KMS-11 (cell line): ENCODE data around the gene KHDC4.
"Not testable (repeated sequence)": the region's sequence is repeated elsewhere in the genome, so short reads cannot be mapped to it uniquely, and the experiment has no call there.

ENCODE experiments used
- H2AFZ ChIP-seq: fragments of 200-600 bp; sonication (generic); 2 replicates; pipeline ENCODE4 v1.6.1; 2016; ENCODE audit warnings: antibody characterized with exemption, mixed run types, low read depth
- H3K27ac ChIP-seq: fragments of 200-600 bp; sonication (generic); 2 replicates; pipeline ENCODE4 v1.6.1; 2016; ENCODE audit warnings: mild to moderate bottlenecking, mixed run types
- H3K27me3 ChIP-seq: fragments of 200-600 bp; sonication (generic); 2 replicates; pipeline ENCODE4 v1.6.1; 2017; ENCODE audit warnings: mild to moderate bottlenecking, low read depth, mixed run types, moderate library complexity; ENCODE audit not compliant: insufficient read depth
- H3K36me3 ChIP-seq: fragments of 200-600 bp; sonication (generic); 2 replicates; pipeline ENCODE4 v1.6.1; 2017; ENCODE audit warnings: mild to moderate bottlenecking, mixed run types; ENCODE audit not compliant: insufficient read depth
- H3K4me1 ChIP-seq: fragments of 200-600 bp; sonication (generic); 2 replicates; pipeline ENCODE4 v1.6.1; 2016; ENCODE audit warnings: mild to moderate bottlenecking, low read depth, mixed run types; ENCODE audit not compliant: poor library complexity, severe bottlenecking
- H3K4me2 ChIP-seq: fragments of 200-600 bp; sonication (generic); 2 replicates; pipeline ENCODE4 v1.7.0; 2016; ENCODE audit warnings: mild to moderate bottlenecking, mixed run types
- H3K4me3 ChIP-seq: fragments of 200-600 bp; sonication (generic); IDR thresholded peaks from 2 replicates; pipeline ENCODE4 v1.6.1; 2017; ENCODE audit warnings: low read depth, low read length, mixed read lengths; ENCODE audit not compliant: insufficient read depth
- H3K79me2 ChIP-seq: fragments of 200-600 bp; sonication (generic); 2 replicates; pipeline ENCODE4 v1.6.1; 2016; ENCODE audit warnings: low read depth, mixed run types; ENCODE audit not compliant: insufficient read depth
- H3K9ac ChIP-seq: fragments of 200-600 bp; sonication (generic); 2 replicates; pipeline ENCODE4 v1.6.1; 2016; ENCODE audit warnings: mild to moderate bottlenecking, mixed run types
- H4K20me1 ChIP-seq: fragments of 200-600 bp; sonication (generic); 2 replicates; pipeline ENCODE4 v1.6.1; 2016; ENCODE audit warnings: mild to moderate bottlenecking, mixed run types; ENCODE audit not compliant: insufficient read depth
- TF ChIP-seq, protein P1 (sequence below): fragments of 200-600 bp; sonication (generic); conservative IDR thresholded peaks from 2 replicates; pipeline ENCODE4 v1.6.1; 2017; ENCODE audit warnings: low read depth, mild to moderate bottlenecking, antibody characterized with exemption, low read length, moderate library complexity, mixed read lengths

The KHDC4 gene

GRCh38 chr1:155897746-155898145 lies 36.5 kb downstream of the KHDC4 start:
- peaks cover 6% of the 10 kb centered on the region; the same call in 1 of the 2 replicates for H3K36me3 ChIP-seq
- no peaks in the 10 kb centered on the region for H3K4me1 ChIP-seq
- TF ChIP-seq, protein P1, sequence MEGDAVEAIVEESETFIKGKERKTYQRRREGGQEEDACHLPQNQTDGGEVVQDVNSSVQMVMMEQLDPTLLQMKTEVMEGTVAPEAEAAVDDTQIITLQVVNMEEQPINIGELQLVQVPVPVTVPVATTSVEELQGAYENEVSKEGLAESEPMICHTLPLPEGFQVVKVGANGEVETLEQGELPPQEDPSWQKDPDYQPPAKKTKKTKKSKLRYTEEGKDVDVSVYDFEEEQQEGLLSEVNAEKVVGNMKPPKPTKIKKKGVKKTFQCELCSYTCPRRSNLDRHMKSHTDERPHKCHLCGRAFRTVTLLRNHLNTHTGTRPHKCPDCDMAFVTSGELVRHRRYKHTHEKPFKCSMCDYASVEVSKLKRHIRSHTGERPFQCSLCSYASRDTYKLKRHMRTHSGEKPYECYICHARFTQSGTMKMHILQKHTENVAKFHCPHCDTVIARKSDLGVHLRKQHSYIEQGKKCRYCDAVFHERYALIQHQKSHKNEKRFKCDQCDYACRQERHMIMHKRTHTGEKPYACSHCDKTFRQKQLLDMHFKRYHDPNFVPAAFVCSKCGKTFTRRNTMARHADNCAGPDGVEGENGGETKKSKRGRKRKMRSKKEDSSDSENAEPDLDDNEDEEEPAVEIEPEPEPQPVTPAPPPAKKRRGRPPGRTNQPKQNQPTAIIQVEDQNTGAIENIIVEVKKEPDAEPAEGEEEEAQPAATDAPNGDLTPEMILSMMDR: no peak
- H3K79me2 ChIP-seq: no peaks in the 10 kb centered on the region
- H3K4me2 ChIP-seq: no peak overlapping the region
- H3K4me3 ChIP-seq: no peak overlapping the region
- no peaks in the 10 kb centered on the region for H3K27me3 ChIP-seq
- H3K27ac ChIP-seq: no peak overlapping the region
- no peak overlapping the region for H3K9ac ChIP-seq
- no peak overlapping the region for H2AFZ ChIP-seq
- no peaks in the 10 kb centered on the region for H4K20me1 ChIP-seq

DNA sequence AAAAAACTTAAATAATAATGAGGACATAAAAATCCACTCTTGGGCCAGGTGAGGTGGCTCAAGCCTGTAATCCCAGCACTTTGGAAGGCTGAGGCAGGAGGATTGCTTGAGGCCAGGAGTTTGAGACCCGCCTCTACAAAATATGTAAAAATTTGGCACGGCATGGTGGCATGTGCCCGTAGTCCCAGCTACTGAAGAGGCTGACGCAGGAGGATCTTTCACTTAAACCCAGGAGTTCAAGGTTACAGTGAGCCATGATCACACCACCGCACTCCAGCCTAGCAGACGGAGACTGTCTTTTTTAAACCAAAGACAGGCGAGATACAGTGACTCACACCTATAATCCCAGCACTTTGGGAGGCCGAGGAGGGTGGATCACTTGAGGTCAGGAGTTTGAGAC lies 37.7 kb downstream of the KHDC4 start:
- not testable (repeated sequence) for H4K20me1 ChIP-seq, H2AFZ ChIP-seq, H3K27ac ChIP-seq, H3K36me3 ChIP-seq, H3K4me1 ChIP-seq, H3K27me3 ChIP-seq, H3K79me2 ChIP-seq, H3K4me3 ChIP-seq, H3K9ac ChIP-seq, H3K4me2 ChIP-seq

DNA sequence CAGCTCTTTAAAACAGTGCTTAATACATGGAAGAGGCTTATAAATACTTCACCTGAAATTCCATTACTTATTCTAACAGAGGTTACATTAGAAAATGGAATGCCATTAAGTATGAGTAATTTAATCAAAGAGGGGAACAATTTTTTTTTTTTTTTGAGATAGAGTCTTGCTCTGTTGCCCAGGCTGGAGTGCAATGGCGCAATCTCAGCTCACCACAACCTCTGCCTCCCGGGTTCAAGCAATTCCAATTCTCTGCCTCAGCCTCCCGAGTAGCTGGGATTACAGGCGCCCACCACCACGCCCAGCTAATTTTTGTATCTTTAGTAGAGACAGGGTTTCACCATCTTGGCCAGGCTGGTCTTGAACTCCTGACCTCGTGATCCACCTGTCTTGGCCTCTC lies 38.6 kb downstream of the KHDC4 start:
- not testable (repeated sequence) for H3K27me3 ChIP-seq, H3K4me1 ChIP-seq, H3K4me3 ChIP-seq, H3K79me2 ChIP-seq, H4K20me1 ChIP-seq, H3K27ac ChIP-seq, H3K4me2 ChIP-seq, H3K36me3 ChIP-seq, H2AFZ ChIP-seq, H3K9ac ChIP-seq

DNA sequence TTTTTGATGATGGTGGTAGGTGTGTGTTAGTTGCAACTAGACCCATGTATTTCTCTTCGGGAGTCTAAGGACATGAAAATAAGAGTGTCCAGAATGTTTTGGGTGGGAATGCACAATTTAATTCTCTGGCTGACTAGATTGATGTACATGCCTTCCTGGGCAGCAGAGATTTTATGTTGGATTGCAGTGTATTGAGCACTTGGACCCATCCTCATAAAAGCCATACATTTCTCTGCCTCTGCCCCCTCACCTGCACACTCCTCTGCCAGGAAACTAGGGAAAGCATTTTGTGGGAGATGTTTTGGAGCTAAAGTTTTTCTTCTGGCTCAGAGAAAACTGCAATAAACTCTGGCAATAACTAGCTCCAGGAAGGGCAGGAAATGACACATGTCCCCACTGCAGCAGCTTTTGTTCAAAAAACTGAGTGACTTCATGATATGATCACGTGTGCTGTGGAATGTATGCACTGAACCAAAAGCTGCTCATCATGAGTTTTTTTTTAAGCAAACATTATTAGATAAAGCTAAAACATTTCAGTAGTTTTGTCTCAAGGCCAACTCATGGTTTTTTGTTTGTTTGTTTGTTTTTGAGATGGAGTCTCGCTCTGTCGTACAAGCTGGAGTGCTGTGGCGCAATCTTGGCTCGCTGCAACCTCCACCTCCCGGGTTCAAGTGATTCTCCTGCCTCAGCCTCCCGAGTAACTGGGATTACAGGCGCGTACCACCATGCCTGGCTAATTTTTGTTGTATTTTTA lies 40.6 kb downstream of the KHDC4 start:
- no peaks in the 10 kb centered on the region for H4K20me1 ChIP-seq
- no peak overlapping the region for H3K9ac ChIP-seq
- no peaks in the 10 kb centered on the region; the same call in 1 of the 2 replicates for H3K36me3 ChIP-seq
- no peak overlapping the region for H2AFZ ChIP-seq
- no peak overlapping the region for H3K4me2 ChIP-seq
- TF ChIP-seq, protein P1: no peak
- H3K27me3 ChIP-seq: no peaks in the 10 kb centered on the region
- H3K4me1 ChIP-seq: no peaks in the 10 kb centered on the region
- no peak overlapping the region for H3K4me3 ChIP-seq
- H3K79me2 ChIP-seq: no peaks in the 10 kb centered on the region
- no peak overlapping the region for H3K27ac ChIP-seq

GRCh38 chr1:155892796-155893195 lies 41.4 kb downstream of the KHDC4 start:
- Histone ChIP-seq H2AFZ (no peak overlapping the region), H3K4me1 (no peaks in the 10 kb centered on the region), H3K9ac (no peak overlapping the region), H3K4me2 (no peak overlapping the region), H3K27ac (no peak overlapping the region), H3K79me2 (no peaks in the 10 kb centered on the region), H3K27me3 (no peaks in the 10 kb centered on the region), H4K20me1 (no peaks in the 10 kb centered on the region), H3K36me3 (no peaks in the 10 kb centered on the region; the same call in 1 of the 2 replicates), H3K4me3 (no peak overlapping the region)
- TF ChIP-seq, protein P1: no peak
